ENCODE measurements around the gene PNMA6A. TPM values are rescaled to one million over a fixed set of nuclear protein-coding genes. Genes with fewer than 3 reads are reported as not detected.
"Not testable (repeated sequence)": the region's sequence is repeated elsewhere in the genome, so short reads cannot be mapped to it uniquely, and the experiment has no call there.

The PNMA6A gene
- total RNA-seq, 1 experiment from 2014 or later = 7.4 TPM

GRCh38 chrX:153117754-153118153, 45.5 kb downstream of the PNMA6A start:
- H3K9me3 ChIP-seq (ENCODE audit: control insufficient read depth, insufficient read depth, low read depth, low read length); in situ Hi-C loops (cut with HindIII; ENCODE audit: low pct_unique_long_range_greater_than_20kb, low sequenced_read_pairs); H3K27me3 ChIP-seq (ENCODE audit: control insufficient read depth, insufficient read depth, low read length); ATAC-seq; H3K4me1 ChIP-seq (ENCODE audit: control insufficient read depth, insufficient read depth, low read length); H3K4me3 ChIP-seq (ENCODE audit: low read depth in 2 of 2, low read length in 2 of 2); H3K36me3 ChIP-seq (ENCODE audit: control insufficient read depth, insufficient read depth, low read length); BruUV-seq (replicated peaks); DNase-seq (ENCODE audit: low read depth, low spot score); H3K27ac ChIP-seq (ENCODE audit: low read length); intact Hi-C loops (cut with micrococcal nuclease; ENCODE audit: unreplicated experiment); POLR2A ChIA-PET; CTCF ChIA-PET: not testable (repeated sequence)

DNA sequence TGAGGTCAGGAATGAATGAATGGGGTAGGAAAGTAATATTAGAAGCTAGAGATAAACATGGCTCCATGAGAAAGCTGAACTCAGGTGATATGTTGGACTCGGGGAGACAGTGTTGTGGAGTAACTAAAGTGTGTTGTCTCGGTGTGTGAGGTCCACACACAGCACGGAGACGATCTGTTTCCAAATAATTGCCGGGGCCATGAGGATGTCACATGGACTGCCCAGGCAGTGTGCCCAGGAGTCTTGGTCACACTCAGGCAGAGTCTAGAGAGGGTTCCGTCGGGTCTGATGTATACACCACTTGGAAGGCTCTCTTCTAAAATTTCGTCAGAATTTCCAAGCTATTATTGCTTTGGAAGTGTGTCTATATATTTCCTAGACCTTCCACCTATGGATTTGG, 48.0 kb downstream of the PNMA6A start:
- in situ Hi-C loops (cut with HindIII; ENCODE audit: low pct_unique_long_range_greater_than_20kb, low sequenced_read_pairs); DNase-seq (ENCODE audit: low read depth, low spot score); BruUV-seq (replicated peaks): not testable (repeated sequence)

DNA sequence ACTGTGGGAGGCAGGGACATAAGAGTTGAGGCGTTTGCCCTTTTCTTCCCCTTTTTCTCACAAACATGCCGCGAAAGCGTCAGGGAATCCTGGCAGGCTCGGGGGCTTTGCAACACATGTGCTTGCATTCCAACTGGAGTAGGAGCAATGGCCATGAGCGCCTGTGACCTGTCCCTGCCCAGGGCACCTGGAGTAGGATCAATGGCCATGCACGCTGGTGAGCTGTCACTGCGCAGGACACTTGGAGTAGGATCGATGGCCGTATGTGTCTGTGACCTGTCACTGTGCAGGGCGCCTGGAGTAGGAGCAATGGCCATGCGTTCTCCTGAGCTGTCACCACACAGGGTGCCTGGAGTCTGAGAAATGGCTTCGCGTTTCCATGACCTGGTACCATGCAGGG, 51.2 kb downstream of the PNMA6A start:
- ATAC-seq; in situ Hi-C loops (cut with HindIII; ENCODE audit: low pct_unique_long_range_greater_than_20kb, low sequenced_read_pairs); BruUV-seq (replicated peaks); H3K4me3 ChIP-seq (ENCODE audit: low read depth in 2 of 2, low read length in 2 of 2); H3K9me3 ChIP-seq (ENCODE audit: control insufficient read depth, insufficient read depth, low read depth, low read length); CTCF ChIA-PET; POLR2A ChIA-PET; H3K4me1 ChIP-seq (ENCODE audit: control insufficient read depth, insufficient read depth, low read length); intact Hi-C loops (cut with micrococcal nuclease; ENCODE audit: unreplicated experiment); H3K36me3 ChIP-seq (ENCODE audit: control insufficient read depth, insufficient read depth, low read length); DNase-seq (ENCODE audit: low read depth, low spot score); H3K27ac ChIP-seq (ENCODE audit: low read length); H3K27me3 ChIP-seq (ENCODE audit: control insufficient read depth, insufficient read depth, low read length): not testable (repeated sequence)

More for the DNA sequence above, 48.0 kb downstream of the PNMA6A start:
- H3K27ac ChIP-seq (ENCODE audit: low read length); ATAC-seq; H3K4me3 ChIP-seq (ENCODE audit: low read depth in 2 of 2, low read length in 2 of 2); H3K36me3 ChIP-seq (ENCODE audit: control insufficient read depth, insufficient read depth, low read length); H3K27me3 ChIP-seq (ENCODE audit: control insufficient read depth, insufficient read depth, low read length); CTCF ChIA-PET; H3K9me3 ChIP-seq (ENCODE audit: control insufficient read depth, insufficient read depth, low read depth, low read length); POLR2A ChIA-PET; H3K4me1 ChIP-seq (ENCODE audit: control insufficient read depth, insufficient read depth, low read length); intact Hi-C loops (cut with micrococcal nuclease; ENCODE audit: unreplicated experiment): not testable (repeated sequence)

Other genes starting within 250 kb of the PNMA6A start
- 63.3 TPM for gene CETN2, start 241.7 kb upstream of the PNMA6A start, total RNA-seq (2021; ENCODE audit: unreplicated experiment)
- gene NSDHL, start 241.4 kb upstream of the PNMA6A start, total RNA-seq (2021; ENCODE audit: unreplicated experiment) = 75.0 TPM
- gene ZNF185, start 174.4 kb upstream of the PNMA6A start, total RNA-seq (2021; ENCODE audit: unreplicated experiment) = 5.4 TPM
- gene PNMA5, start 78.3 kb upstream of the PNMA6A start, total RNA-seq (2021; ENCODE audit: unreplicated experiment) = not detected
- gene PNMA3, start 16.0 kb upstream of the PNMA6A start, total RNA-seq (2021; ENCODE audit: unreplicated experiment) = 0.41 TPM
- gene MAGEA1, start 106.8 kb downstream of the PNMA6A start, total RNA-seq (2021; ENCODE audit: unreplicated experiment) = not detected
- gene PNMA6F, start 249.3 kb downstream of the PNMA6A start, total RNA-seq (2021; ENCODE audit: unreplicated experiment) = not detected